Loucy (cell line): ENCODE results near the gene PLEKHN1.
"Not testable (repeated sequence)": the region's sequence is repeated elsewhere in the genome, so short reads cannot be mapped to it uniquely, and the experiment has no call there.

ENCODE experiments used
- H2AFZ ChIP-seq: fragments of 200-600 bp; sonication (generic); 2 replicates; pipeline ENCODE4 v1.6.0; 2016; ENCODE audit warnings: antibody characterized with exemption, mild to moderate bottlenecking, low read length, moderate library complexity
- H3F3A ChIP-seq: fragments of 200-600 bp; 2 replicates; pipeline ENCODE4 v1.6.0; 2016; ENCODE audit warnings: antibody characterized with exemption, low read depth, mild to moderate bottlenecking
- H3K27me3 ChIP-seq: fragments of 200-600 bp; sonication (generic); 2 replicates; pipeline ENCODE4 v1.6.1; 2014; ENCODE audit warnings: low read length, mild to moderate bottlenecking; ENCODE audit not compliant: insufficient read depth, poor library complexity, severe bottlenecking
- H3K36me3 ChIP-seq: fragments of 200-600 bp; sonication (generic); 2 replicates; pipeline ENCODE4 v1.6.1; 2016; ENCODE audit warnings: low read length; ENCODE audit not compliant: insufficient read depth
- H3K4me1 ChIP-seq: fragments of 200-600 bp; sonication (generic); 2 replicates; pipeline ENCODE4 v1.5.1; 2014; ENCODE audit warnings: low read length, mild to moderate bottlenecking; ENCODE audit not compliant: insufficient read depth, poor library complexity, severe bottlenecking
- H3K4me2 ChIP-seq: fragments of 200-600 bp; sonication (generic); 2 replicates; pipeline ENCODE4 v1.6.0; 2014; ENCODE audit warnings: antibody characterized with exemption, low read length, low read depth, mild to moderate bottlenecking; ENCODE audit not compliant: poor library complexity, severe bottlenecking
- H3K4me3 ChIP-seq: fragments of 200-600 bp; sonication (generic); 2 replicates; pipeline ENCODE4 v1.5.1; 2014; ENCODE audit warnings: low read length, mild to moderate bottlenecking, mixed read lengths; ENCODE audit not compliant: poor library complexity, severe bottlenecking
- H3K79me2 ChIP-seq: fragments of 200-600 bp; sonication (generic); 2 replicates; pipeline ENCODE4 v1.6.1; 2014; ENCODE audit warnings: low read length; ENCODE audit not compliant: insufficient read depth
- H3K9ac ChIP-seq: fragments of 200-600 bp; sonication (generic); 2 replicates; pipeline ENCODE4 v1.6.0; 2014; ENCODE audit warnings: mild to moderate bottlenecking, low read depth, low read length, moderate library complexity; ENCODE audit not compliant: poor library complexity, severe bottlenecking
- H3K9me2 ChIP-seq: fragments of 200-600 bp; sonication (generic); replicated peaks from 2 replicates; pipeline ENCODE4 v1.6.1; 2016; ENCODE audit warnings: low read depth, low read length, mixed read lengths
- H3K9me3 ChIP-seq: fragments of 200-600 bp; sonication (generic); 2 replicates; pipeline ENCODE4 v1.6.1; 2014; ENCODE audit warnings: mild to moderate bottlenecking, antibody characterized with exemption, low read length, low read depth; ENCODE audit not compliant: insufficient read depth
- H4K20me1 ChIP-seq: fragments of 200-600 bp; sonication (generic); 2 replicates; pipeline ENCODE4 v1.6.0; 2014; ENCODE audit warnings: antibody characterized with exemption, low read length, mild to moderate bottlenecking; ENCODE audit not compliant: insufficient read depth, poor library complexity, severe bottlenecking
- EZH2phosphoT487 ChIP-seq: fragments of 200-600 bp; IDR thresholded peaks from 2 replicates; pipeline ENCODE4 v1.6.1; 2018; ENCODE audit warnings: antibody characterized with exemption, mild to moderate bottlenecking, moderate library complexity, borderline replicate concordance
- TF ChIP-seq, protein P1 (sequence below): fragments of 200-600 bp; sonication (generic); conservative IDR thresholded peaks from 2 replicates; pipeline ENCODE4 v1.5.1; 2014; ENCODE audit warnings: mild to moderate bottlenecking, antibody characterized with exemption, low read length

PLEKHN1 gene

DNA sequence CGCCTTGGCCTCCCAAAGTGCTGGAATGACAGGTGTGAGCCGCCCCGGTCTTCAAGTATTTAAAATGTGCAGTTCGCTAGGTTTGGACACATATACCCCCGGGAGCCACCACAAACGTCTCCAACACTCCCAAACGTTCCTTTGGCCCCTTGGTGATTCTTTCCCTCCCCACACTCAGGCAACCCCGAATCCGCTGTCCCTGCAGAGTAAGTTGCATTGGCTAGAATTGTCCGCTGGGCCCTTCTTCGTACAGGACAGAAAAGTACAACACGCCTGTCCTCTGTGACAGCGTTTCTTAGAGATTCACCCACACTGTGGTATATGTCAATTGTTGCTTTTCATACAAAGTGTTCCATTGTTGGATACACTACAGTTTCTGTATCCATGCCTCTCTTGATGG lies 18.8 kb downstream of the PLEKHN1 start:
- Histone ChIP-seq H4K20me1 (no peaks in the 10 kb centered on the region), H3K9me3 (no peaks in the 10 kb centered on the region), H3K4me3 (no peak overlapping the region), H3K9ac (no peak overlapping the region), H3K27me3 (no peaks in the 10 kb centered on the region), H3F3A (no peaks in the 10 kb centered on the region), H3K4me1 (no peaks in the 10 kb centered on the region), H3K9me2 (no peaks in the 10 kb centered on the region), H2AFZ (no peak overlapping the region), H3K4me2 (no peak overlapping the region), H3K36me3 (no peaks in the 10 kb centered on the region), H3K79me2 (no peaks in the 10 kb centered on the region)
- TF ChIP-seq, protein P1, sequence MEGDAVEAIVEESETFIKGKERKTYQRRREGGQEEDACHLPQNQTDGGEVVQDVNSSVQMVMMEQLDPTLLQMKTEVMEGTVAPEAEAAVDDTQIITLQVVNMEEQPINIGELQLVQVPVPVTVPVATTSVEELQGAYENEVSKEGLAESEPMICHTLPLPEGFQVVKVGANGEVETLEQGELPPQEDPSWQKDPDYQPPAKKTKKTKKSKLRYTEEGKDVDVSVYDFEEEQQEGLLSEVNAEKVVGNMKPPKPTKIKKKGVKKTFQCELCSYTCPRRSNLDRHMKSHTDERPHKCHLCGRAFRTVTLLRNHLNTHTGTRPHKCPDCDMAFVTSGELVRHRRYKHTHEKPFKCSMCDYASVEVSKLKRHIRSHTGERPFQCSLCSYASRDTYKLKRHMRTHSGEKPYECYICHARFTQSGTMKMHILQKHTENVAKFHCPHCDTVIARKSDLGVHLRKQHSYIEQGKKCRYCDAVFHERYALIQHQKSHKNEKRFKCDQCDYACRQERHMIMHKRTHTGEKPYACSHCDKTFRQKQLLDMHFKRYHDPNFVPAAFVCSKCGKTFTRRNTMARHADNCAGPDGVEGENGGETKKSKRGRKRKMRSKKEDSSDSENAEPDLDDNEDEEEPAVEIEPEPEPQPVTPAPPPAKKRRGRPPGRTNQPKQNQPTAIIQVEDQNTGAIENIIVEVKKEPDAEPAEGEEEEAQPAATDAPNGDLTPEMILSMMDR, result no peak
- no peak for TF ChIP-seq EZH2phosphoT487

DNA sequence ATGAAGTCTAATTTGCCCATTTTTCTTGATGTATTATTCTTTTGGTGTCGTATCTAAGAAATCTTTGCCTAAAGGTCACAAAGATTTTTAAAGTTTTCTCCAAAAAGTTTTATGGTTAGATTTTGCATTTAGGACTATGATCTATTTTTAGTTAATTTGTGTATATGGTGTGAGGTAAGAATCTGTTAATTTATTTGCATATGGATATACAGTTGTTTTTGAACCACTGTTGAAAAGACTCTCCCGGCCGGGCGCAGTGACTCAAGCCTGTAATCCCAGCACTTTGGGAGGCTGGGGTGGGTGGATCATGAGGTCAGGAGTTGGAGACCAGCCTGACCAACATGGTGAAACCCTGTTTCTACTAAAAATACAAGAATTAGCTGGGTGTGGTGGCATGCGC lies 21.8 kb downstream of the PLEKHN1 start:
- not testable (repeated sequence) for H3K9me2 ChIP-seq, H3K36me3 ChIP-seq, H3F3A ChIP-seq, H3K9ac ChIP-seq, H4K20me1 ChIP-seq, H2AFZ ChIP-seq, H3K4me3 ChIP-seq, H3K27me3 ChIP-seq, H3K9me3 ChIP-seq, H3K4me1 ChIP-seq, H3K79me2 ChIP-seq, H3K4me2 ChIP-seq

DNA sequence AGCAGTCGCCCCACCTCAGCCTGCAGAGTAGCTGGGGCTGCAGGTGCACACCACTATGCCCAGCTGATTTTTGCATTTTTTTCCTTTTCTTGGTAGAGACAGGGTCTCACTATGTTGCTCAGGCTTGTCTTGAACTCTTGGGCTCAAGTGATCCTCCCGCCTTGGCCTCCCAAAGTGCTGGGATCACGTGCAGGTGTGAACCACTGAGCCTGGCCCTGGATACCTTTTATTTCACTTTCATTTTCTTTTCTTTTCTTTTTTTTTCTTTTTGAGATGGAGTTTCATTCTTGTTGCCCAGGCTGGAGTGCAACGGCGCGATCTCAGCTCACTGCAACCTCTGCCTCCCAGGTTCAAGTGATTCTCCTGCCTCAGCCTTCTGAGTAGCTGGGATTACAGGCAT lies 25.0 kb downstream of the PLEKHN1 start:
- not testable (repeated sequence) for H3K4me1 ChIP-seq, H3K36me3 ChIP-seq, H2AFZ ChIP-seq, H3K9me2 ChIP-seq, H3K4me3 ChIP-seq, H3K9me3 ChIP-seq, H3F3A ChIP-seq, H3K9ac ChIP-seq, H3K27me3 ChIP-seq, H4K20me1 ChIP-seq, H3K4me2 ChIP-seq, H3K79me2 ChIP-seq

DNA sequence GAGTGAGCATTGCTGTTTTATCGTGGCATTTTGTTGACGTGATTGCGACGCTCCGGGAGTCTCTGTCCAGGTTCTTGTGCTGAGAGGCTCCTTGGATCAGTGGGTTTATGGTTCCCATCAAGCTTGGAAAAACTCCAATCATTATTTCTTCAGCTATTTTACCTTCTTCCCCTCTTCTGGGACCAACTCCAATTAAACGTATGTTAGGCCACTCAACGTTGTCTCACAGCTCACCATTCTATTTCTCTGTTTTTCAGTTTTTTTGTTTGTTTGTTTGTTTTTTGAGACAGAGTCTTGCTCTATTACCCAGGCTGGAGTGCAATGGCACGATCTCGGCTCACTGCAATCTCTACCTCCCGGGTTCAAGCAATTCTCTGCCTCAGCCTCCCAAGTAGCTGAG lies 25.6 kb downstream of the PLEKHN1 start:
- Histone ChIP-seq H3K4me3 (no peak overlapping the region), H2AFZ (no peak overlapping the region), H3K9me3 (no peaks in the 10 kb centered on the region), H4K20me1 (peaks cover 3% of the 10 kb centered on the region), H3K79me2 (no peaks in the 10 kb centered on the region), H3K27me3 (no peaks in the 10 kb centered on the region), H3K9ac (no peak overlapping the region), H3K4me1 (peaks cover 9% of the 10 kb centered on the region), H3K4me2 (no peak overlapping the region), H3K36me3 (no peaks in the 10 kb centered on the region), H3F3A (no peaks in the 10 kb centered on the region), H3K9me2 (no peaks in the 10 kb centered on the region)
- TF ChIP-seq EZH2phosphoT487, result no peak
- TF ChIP-seq, protein P1, result no peak
